Keratinocyte (primary cell): ENCODE measurements around the gene NID2. TPM values are rescaled to one million over a fixed set of nuclear protein-coding genes. Genes with fewer than 3 reads are reported as not detected.

Experiments
- DNase-seq: peaks from one replicate; pipeline ENCODE4 v3.0.0-alpha.2; 2011; ENCODE audit warnings: low read depth, missing footprints, low spot score
- FAIRE-seq: peaks from 2 replicates; lab custom pipeline; 2011; peaks lifted over from hg19 to GRCh38; lab: Jason Lieb, UNC
- H2AFZ ChIP-seq: 2 replicates; pipeline ENCODE4 v1.6.0; 2012; ENCODE audit warnings: low read length, control low read depth, inconsistent platforms; ENCODE audit not compliant: control insufficient read depth
- H3K27ac ChIP-seq: 2 replicates; pipeline ENCODE4 v1.5.1; 2011; ENCODE audit warnings: low read length; ENCODE audit not compliant: control insufficient read depth, insufficient read depth
- H3K27me3 ChIP-seq: 3 replicates; pipeline ENCODE4 v1.6.0; 2011; ENCODE audit warnings: low read length; ENCODE audit not compliant: control insufficient read depth, insufficient read depth; ENCODE audit errors: extremely low read depth
- H3K36me3 ChIP-seq, 2 experiments: 2 replicates in 1 of 2; 3 replicates in 1 of 2; pipeline ENCODE4 v1.5.1; 2011; ENCODE audit warnings: low read length in 2 of 2, mild to moderate bottlenecking in 1 of 2; ENCODE audit not compliant: control insufficient read depth in 2 of 2, insufficient read depth in 2 of 2; ENCODE audit errors: extremely low read depth in 1 of 2
- H3K4me1 ChIP-seq: 3 replicates; pipeline ENCODE4 v1.5.1; 2011; ENCODE audit warnings: low read length; ENCODE audit not compliant: control insufficient read depth, insufficient read depth; ENCODE audit errors: extremely low read depth
- H3K4me2 ChIP-seq: 3 replicates; pipeline ENCODE4 v1.6.0; 2011; ENCODE audit warnings: low read depth, low read length; ENCODE audit not compliant: control insufficient read depth, insufficient read depth; ENCODE audit errors: extremely low read depth
- H3K4me3 ChIP-seq, 3 experiments: fragments of 200-600 bp in 1 of 3; sonication (generic) in 1 of 3; 2 replicates in 2 of 3; 3 replicates in 1 of 3; pipeline ENCODE4 v1.5.1; 2011 to 2016; ENCODE audit warnings: low read length in 3 of 3, mild to moderate bottlenecking in 3 of 3, control low read depth in 2 of 3, inconsistent platforms in 1 of 3, low read depth in 1 of 3, mixed read lengths in 1 of 3, mixed run types in 1 of 3, moderate library complexity in 1 of 3; ENCODE audit not compliant: control insufficient read depth in 2 of 3, insufficient read depth in 2 of 3; ENCODE audit errors: extremely low read depth in 1 of 3
- H3K79me2 ChIP-seq: 2 replicates; pipeline ENCODE4 v1.6.0; 2012; ENCODE audit warnings: low read length; ENCODE audit not compliant: control insufficient read depth, insufficient read depth
- H3K9ac ChIP-seq: 3 replicates; pipeline ENCODE4 v1.6.0; 2011; ENCODE audit warnings: low read length; ENCODE audit not compliant: control insufficient read depth, insufficient read depth; ENCODE audit errors: extremely low read depth
- H3K9me1 ChIP-seq: 3 replicates; pipeline ENCODE4 v1.6.0; 2011; ENCODE audit warnings: low read length; ENCODE audit not compliant: control insufficient read depth, insufficient read depth; ENCODE audit errors: extremely low read depth
- H3K9me3 ChIP-seq: 2 replicates; pipeline ENCODE4 v1.5.1; 2012; ENCODE audit warnings: low read depth, low read length; ENCODE audit not compliant: control insufficient read depth
- H4K20me1 ChIP-seq: 3 replicates; pipeline ENCODE4 v1.6.0; 2011; ENCODE audit warnings: low read length; ENCODE audit not compliant: control insufficient read depth, insufficient read depth; ENCODE audit errors: extremely low read depth
- EZH2 ChIP-seq: IDR thresholded peaks from one replicate; pipeline ENCODE4 v1.6.1; 2012; ENCODE audit warnings: inconsistent platforms, mild to moderate bottlenecking, low read length, moderate library complexity
- dilution Hi-C: fragments of 300-500 bp; cut with MboI; formaldehyde crosslinking; loops from one replicate; pipeline ENCODE4 v1.7.0; 2020; ENCODE audit warnings: low sequenced_read_pairs; ENCODE audit not compliant: extremely low pct_ligation_motif_present
- polyA plus RNA-seq, 5 experiments: library from polyadenylated mRNA; depleted of rRNA in 3 of 5; stranded (reverse) in 3 of 5; stranded (forward) in 1 of 5; unstranded in 1 of 5; fragments of >200 nt; gene quantifications; 1 replicate in 1 of 5; 2 replicates in 3 of 5; 3 replicates in 1 of 5; pipeline versions ENCODE4 v1.2.1 to v1.2.3, GENCODE V29; 2011 to 2012; ENCODE audit warnings: missing spikeins in 2 of 5, low read depth in 1 of 5, low replicate concordance in 1 of 5
- TF ChIP-seq, protein P1 (sequence below), 3 experiments: IDR thresholded peaks in 1 of 3; conservative IDR thresholded peaks in 1 of 3; optimal IDR thresholded peaks in 1 of 3; 2 replicates in 2 of 3; 3 replicates in 1 of 3; pipeline versions ENCODE3 to v1.5.1; 2011; ENCODE audit warnings: low read length in 3 of 3, mild to moderate bottlenecking in 3 of 3, moderate library complexity in 2 of 3, control low read depth in 1 of 3, inconsistent platforms in 1 of 3; ENCODE audit not compliant: insufficient read depth in 2 of 3; ENCODE audit errors: extremely low read depth in 1 of 3

NID2 gene
- polyA plus RNA-seq, 1 donor (not counting 4 experiments of a cell fraction or from before 2014, with no cell fraction given) = 1.7 TPM

DNA sequence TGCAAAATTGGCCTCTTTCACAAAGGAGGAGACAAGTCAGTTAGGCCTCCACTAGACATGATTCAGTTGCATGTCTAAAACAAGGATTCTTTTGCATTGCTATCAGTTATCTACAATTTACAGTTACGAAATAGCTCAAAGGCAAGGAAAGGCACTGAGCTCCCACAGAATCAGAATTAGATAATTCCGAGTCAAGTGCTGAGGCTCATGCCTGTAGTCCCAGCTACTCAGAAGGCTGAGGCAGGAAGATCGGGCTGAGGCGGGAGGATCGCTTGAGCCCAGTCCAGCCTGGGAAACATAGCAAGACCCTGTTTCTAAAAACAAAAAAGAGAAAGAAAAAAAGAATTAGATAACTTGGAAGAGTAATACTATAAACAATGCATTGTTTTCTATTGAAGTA, 91.8 kb downstream of the NID2 start:
- Histone ChIP-seq H3K4me1 (no peaks in the 10 kb centered on the region), H3K9me3 (no peaks in the 10 kb centered on the region), H3K4me3 (no peak overlapping the region), H3K4me2 (no peak overlapping the region), H3K27ac (no peak overlapping the region), H3K27me3 (peaks cover 5% of the 10 kb centered on the region), H3K9ac (no peak overlapping the region), H3K9me1 (no peaks in the 10 kb centered on the region), H2AFZ (no peak overlapping the region), H4K20me1 (no peaks in the 10 kb centered on the region), H3K79me2 (no peaks in the 10 kb centered on the region), H3K36me3 (no peaks in the 10 kb centered on the region)
- TF ChIP-seq EZH2 = no peak
- TF ChIP-seq, protein P1, sequence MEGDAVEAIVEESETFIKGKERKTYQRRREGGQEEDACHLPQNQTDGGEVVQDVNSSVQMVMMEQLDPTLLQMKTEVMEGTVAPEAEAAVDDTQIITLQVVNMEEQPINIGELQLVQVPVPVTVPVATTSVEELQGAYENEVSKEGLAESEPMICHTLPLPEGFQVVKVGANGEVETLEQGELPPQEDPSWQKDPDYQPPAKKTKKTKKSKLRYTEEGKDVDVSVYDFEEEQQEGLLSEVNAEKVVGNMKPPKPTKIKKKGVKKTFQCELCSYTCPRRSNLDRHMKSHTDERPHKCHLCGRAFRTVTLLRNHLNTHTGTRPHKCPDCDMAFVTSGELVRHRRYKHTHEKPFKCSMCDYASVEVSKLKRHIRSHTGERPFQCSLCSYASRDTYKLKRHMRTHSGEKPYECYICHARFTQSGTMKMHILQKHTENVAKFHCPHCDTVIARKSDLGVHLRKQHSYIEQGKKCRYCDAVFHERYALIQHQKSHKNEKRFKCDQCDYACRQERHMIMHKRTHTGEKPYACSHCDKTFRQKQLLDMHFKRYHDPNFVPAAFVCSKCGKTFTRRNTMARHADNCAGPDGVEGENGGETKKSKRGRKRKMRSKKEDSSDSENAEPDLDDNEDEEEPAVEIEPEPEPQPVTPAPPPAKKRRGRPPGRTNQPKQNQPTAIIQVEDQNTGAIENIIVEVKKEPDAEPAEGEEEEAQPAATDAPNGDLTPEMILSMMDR (optimal IDR thresholded peaks at IDR 0.05 in 1 of 3, IDR thresholded peaks at IDR 0.05 in 1 of 3, conservative IDR thresholded peaks at IDR 0.05 in 1 of 3; ENCODE audit: extremely low read depth in 1 of 3, insufficient read depth in 2 of 3, low read length in 3 of 3) = no peak
- DNase-seq (no peak), FAIRE-seq (no peak)
- dilution Hi-C loops = no loop called here

DNA sequence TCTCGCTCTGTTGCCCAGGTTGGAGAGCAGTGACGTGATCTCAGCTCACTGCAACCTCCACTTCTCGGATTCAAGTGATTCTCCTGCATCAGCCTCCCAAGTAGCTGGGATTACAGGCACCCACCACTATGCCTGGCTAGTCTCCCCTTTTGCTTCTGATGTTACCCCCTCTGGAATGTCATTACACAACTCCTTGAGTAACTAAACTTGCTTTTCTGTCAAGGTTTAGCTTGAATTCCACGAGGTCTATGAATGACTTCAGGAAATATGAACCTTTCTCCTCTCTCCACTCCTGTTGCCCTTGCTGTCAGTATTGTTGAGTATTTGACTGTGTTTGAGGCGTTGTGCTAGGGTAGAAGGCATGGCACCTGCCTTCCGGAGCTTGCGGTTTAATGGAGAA, 96.3 kb downstream of the NID2 start:
- Histone ChIP-seq H3K4me3 (no peak overlapping the region), H4K20me1 (no peaks in the 10 kb centered on the region), H3K9me3 (no peaks in the 10 kb centered on the region), H3K4me2 (no peak overlapping the region), H3K4me1 (no peaks in the 10 kb centered on the region), H3K27me3 (no peaks in the 10 kb centered on the region), H2AFZ (no peak overlapping the region), H3K9me1 (no peaks in the 10 kb centered on the region), H3K36me3 (no peaks in the 10 kb centered on the region), H3K79me2 (no peaks in the 10 kb centered on the region), H3K27ac (no peak overlapping the region), H3K9ac (no peak overlapping the region)
- FAIRE-seq (no peak), DNase-seq (no peak)
- TF ChIP-seq, protein P1 (optimal IDR thresholded peaks at IDR 0.05 in 1 of 3, IDR thresholded peaks at IDR 0.05 in 1 of 3, conservative IDR thresholded peaks at IDR 0.05 in 1 of 3; ENCODE audit: extremely low read depth in 1 of 3, insufficient read depth in 2 of 3, low read length in 3 of 3) = no peak
- no peak for TF ChIP-seq EZH2
- dilution Hi-C loops = no loop called here
